Esophagus squamous epithelium (tissue), 4 donors: ENCODE results near the gene IGFBP7.

Source experiments
- CTCF ChIP-seq, 6 experiments: fragments of 450-650 bp in 4 of 6; fragments of 200-600 bp in 2 of 6; sonication (generic) in 2 of 6; IDR thresholded peaks; one replicate each; pipeline ENCODE4 v1.5.1; 2016 to 2019; ENCODE audit warnings: antibody characterized with exemption in 6 of 6, mild to moderate bottlenecking in 4 of 6, moderate library complexity in 4 of 6
- POLR2A ChIP-seq, 4 donors: fragments of 450-650 bp; IDR thresholded peaks; one replicate each; pipeline ENCODE4 v1.6.1; 2017; ENCODE audit warnings: antibody characterized with exemption in 4 of 4, mild to moderate bottlenecking in 4 of 4, moderate library complexity in 3 of 4

DNA sequence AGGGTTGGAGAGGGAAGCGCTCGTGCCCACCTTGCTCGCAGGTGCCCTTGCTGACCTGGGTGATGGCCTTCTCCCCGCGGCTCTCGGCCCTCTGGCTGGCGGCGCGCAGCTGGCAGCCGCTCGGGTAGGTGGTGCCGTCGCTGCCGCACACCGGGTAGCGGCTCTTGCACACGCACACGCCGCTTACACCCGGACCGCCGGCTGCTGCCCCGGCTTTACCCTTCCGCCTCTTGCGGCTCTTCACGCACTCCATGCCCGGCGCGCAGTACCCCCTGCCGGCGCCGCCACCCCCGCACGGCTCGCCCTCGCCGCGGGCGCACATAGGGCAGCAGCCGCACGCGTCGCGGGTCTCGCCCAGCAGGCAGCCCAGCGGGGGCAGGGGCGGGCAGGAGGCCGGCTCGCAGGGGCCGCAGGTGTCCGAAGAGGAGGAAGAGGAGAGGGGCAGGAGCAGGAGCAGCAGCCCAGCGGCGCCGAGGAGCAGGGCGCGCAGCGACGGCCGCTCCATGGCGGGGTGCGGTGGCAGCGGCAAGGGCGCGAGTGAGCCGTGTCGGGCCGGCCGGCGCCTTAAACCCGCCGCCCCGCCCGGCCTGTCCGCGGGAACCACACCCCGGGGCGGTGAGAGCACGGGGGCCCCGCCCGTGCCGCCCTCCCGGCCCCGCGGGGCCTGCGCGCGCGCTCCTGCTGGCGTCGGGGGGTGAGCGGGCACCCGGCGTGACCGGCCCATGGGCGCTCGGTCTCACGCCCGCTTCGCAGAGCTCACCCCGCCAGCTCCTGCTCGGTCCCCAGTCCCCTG, at the start of gene IGFBP7:
- TF ChIP-seq CTCF (IDR thresholded peaks at IDR 0.05) (peak in 3 of 6 experiments; percentile 5 to 12 (median 9)), POLR2A (IDR thresholded peaks at IDR 0.05) (peak in 2 of 4 donors; percentile 74 to 85)
